ENCODE data around the gene GRIN2D. TPM values are rescaled to one million over a fixed set of nuclear protein-coding genes. Genes with fewer than 3 reads are reported as not detected.
A peak's percentile ranks its signal among the peaks of the same experiment; 100 is the strongest.

Gene GRIN2D
- total RNA-seq, 2 donors from 2014 or later, result 0.68 TPM; not detected in 1

- no peak for ATAC-seq (ENCODE audit: insufficient number of reproducible peaks, low FRiP score, low read depth)
- H3K27me3 ChIP-seq (replicated peaks; ENCODE audit: insufficient read depth), result no peaks in the 10 kb centered on the region
- TF ChIP-seq CTCF (IDR thresholded peaks at IDR 0.05), result no peak
- no peaks in the 10 kb centered on the region for H3K36me3 ChIP-seq
- no peak overlapping the region for H3K27ac ChIP-seq
- no peaks in the 10 kb centered on the region for H3K9me3 ChIP-seq
- no peak overlapping the region for H3K4me3 ChIP-seq
- peaks cover 0 to 4% of the 10 kb centered on the region in 2 donors for H3K4me1 ChIP-seq (ENCODE audit: control insufficient read depth in 1 of 2, low read depth in 2 of 2)
- DNase-seq (ENCODE audit: low spot score), result no peak
Measured at GRCh38 chr19:48359123-48359522, 34.3 kb upstream of the GRIN2D start.

GRCh38 chr19:48361912-48362311, 31.6 kb upstream of the GRIN2D start:
- TF ChIP-seq CTCF (IDR thresholded peaks at IDR 0.05), result no peak
- ATAC-seq (ENCODE audit: insufficient number of reproducible peaks, low FRiP score, low read depth), result no peak

GRCh38 chr19:48362716-48363499, 30.6 kb upstream of the GRIN2D start:
- peaks cover 0 to 4% of the 10 kb centered on the region in 2 donors for H3K4me1 ChIP-seq (ENCODE audit: control insufficient read depth in 1 of 2, low read depth in 2 of 2)
- H3K9me3 ChIP-seq, result no peaks in the 10 kb centered on the region
- no peaks in the 10 kb centered on the region for H3K27me3 ChIP-seq (replicated peaks; ENCODE audit: insufficient read depth)
- DNase-seq (ENCODE audit: low spot score), result peak; percentile 81
- H3K27ac ChIP-seq, result peak overlapping the region; percentile 91 to 98
- no peaks in the 10 kb centered on the region for H3K36me3 ChIP-seq
- ATAC-seq (ENCODE audit: insufficient number of reproducible peaks, low FRiP score, low read depth), result peak; percentile 63
- TF ChIP-seq CTCF (IDR thresholded peaks at IDR 0.05), result no peak
- H3K4me3 ChIP-seq, result peak overlapping the region; percentile 82

More at GRCh38 chr19:48361912-48362311, 31.6 kb upstream of the GRIN2D start:
- Histone ChIP-seq H3K27me3 (replicated peaks; ENCODE audit: insufficient read depth) (no peaks in the 10 kb centered on the region), H3K4me3 (no peak overlapping the region), H3K27ac (no peak overlapping the region), H3K9me3 (no peaks in the 10 kb centered on the region), H3K36me3 (no peaks in the 10 kb centered on the region), H3K4me1 (ENCODE audit: control insufficient read depth in 1 of 2, low read depth in 2 of 2) (peaks cover 0 to 4% of the 10 kb centered on the region in 2 donors)
- no peak for DNase-seq (ENCODE audit: low spot score)

GRCh38 chr19:48363500-48363809, 30.0 kb upstream of the GRIN2D start:
- no peaks in the 10 kb centered on the region for H3K9me3 ChIP-seq
- peak overlapping the region; percentile 91 to 98 for H3K27ac ChIP-seq
- TF ChIP-seq CTCF (IDR thresholded peaks at IDR 0.05), result no peak
- DNase-seq (ENCODE audit: low spot score) (no peak), ATAC-seq (ENCODE audit: insufficient number of reproducible peaks, low FRiP score, low read depth) (peak; percentile 3)
- H3K27me3 ChIP-seq (replicated peaks; ENCODE audit: insufficient read depth), result no peaks in the 10 kb centered on the region
- H3K36me3 ChIP-seq, result no peaks in the 10 kb centered on the region
- H3K4me3 ChIP-seq, result peak overlapping the region; percentile 82
- H3K4me1 ChIP-seq (ENCODE audit: control insufficient read depth in 1 of 2, low read depth in 2 of 2), result peaks cover 0 to 4% of the 10 kb centered on the region in 2 donors

- Histone ChIP-seq H3K36me3 (no peaks in the 10 kb centered on the region), H3K4me1 (ENCODE audit: control insufficient read depth in 1 of 2, low read depth in 2 of 2) (peaks cover 0 to 4% of the 10 kb centered on the region in 2 donors), H3K27ac (peak within 1 kb of the TSS; percentile 91 to 98), H3K27me3 (replicated peaks; ENCODE audit: insufficient read depth) (no peaks in the 10 kb centered on the region), H3K9me3 (no peaks in the 10 kb centered on the region), H3K4me3 (peak within 1 kb of the TSS; percentile 82)
- peak; percentile 93 for ATAC-seq (ENCODE audit: insufficient number of reproducible peaks, low FRiP score, low read depth)
- peak; percentile 6 for TF ChIP-seq CTCF (IDR thresholded peaks at IDR 0.05)
- peak; percentile 93 for DNase-seq (ENCODE audit: low spot score)
Measured at GRCh38 chr19:48363810-48364597, 29.5 kb upstream of the GRIN2D start, which contains the start of the genes SYNGR4 and TMEM143. Gene SYNGR4 (plus strand): TSS chr19:48364367. CDS start chr19:48365843, 1,476 bp downstream. Gene TMEM143 (minus strand): TSS chr19:48363940. CDS start chr19:48363920, 20 bp downstream.

All from thoracic aorta (tissue), 2 donors.